Subcutaneous preadipocyte (primary cell): ENCODE measurements around the gene FBXL14. TPM values are rescaled to one million over a fixed set of nuclear protein-coding genes. Genes with fewer than 3 reads are reported as not detected.

ENCODE experiments used
- total RNA-seq: library from RNA; depleted of rRNA; stranded (reverse); fragments of >200 nt; gene quantifications from 2 replicates; pipeline ENCODE4 v1.2.3, GENCODE V29; 2012

FBXL14 gene
- 8.8 and 14.1 TPM in 2 replicates for total RNA-seq

GRCh38 chr12:1594261-1595025 lies at the start of gene FBXL14:
TSS of gene FBXL14 (minus strand) at chr12:1594581. CDS start at chr12:1594066, 515 bp downstream.

GRCh38 chr12:1628666-1629337 lies 34.4 kb upstream of the FBXL14 start, which contains the start of gene WNT5B:
TSS of gene WNT5B (plus strand) at chr12:1629231. CDS start at chr12:1631355, 2,124 bp downstream.

Other genes with a start within 250 kb of the FBXL14 start
- gene WNT5B, start 34.6 kb upstream of the FBXL14 start, total RNA-seq: 56.6 and 76.4 TPM in 2 replicates
- gene ADIPOR2, start 96.5 kb upstream of the FBXL14 start, total RNA-seq: 25.0 and 38.3 TPM in 2 replicates
- gene LRTM2, start 226.0 kb upstream of the FBXL14 start, total RNA-seq: not detected in 2 replicates